HFFc6 (cell line): ENCODE data around the gene NRM. TPM values are rescaled to one million over a fixed set of nuclear protein-coding genes. Genes with fewer than 3 reads are reported as not detected.
"Not testable (repeated sequence)": the region's sequence is repeated elsewhere in the genome, so short reads cannot be mapped to it uniquely, and the experiment has no call there.

Source experiments
- DNase-seq: peaks from one replicate; pipeline ENCODE4 v3.0.0-alpha.2; 2018
- H3K27ac Mint-ChIP-seq: 2 replicates; pipeline ENCODE4 v1.8.0; 2020; ENCODE audit warnings: mild to moderate bottlenecking, mixed read lengths
- H3K27me3 Mint-ChIP-seq: 2 replicates; pipeline ENCODE4 v1.8.0; 2021; ENCODE audit warnings: mild to moderate bottlenecking, moderate library complexity, mixed read lengths; ENCODE audit not compliant: insufficient read depth
- H3K36me3 Mint-ChIP-seq: 2 replicates; pipeline ENCODE4 v1.8.0; 2021; ENCODE audit warnings: low read depth, mixed read lengths
- H3K4me1 Mint-ChIP-seq: 2 replicates; pipeline ENCODE4 v1.8.0; 2020; ENCODE audit warnings: low read depth, mixed read lengths
- H3K4me3 Mint-ChIP-seq: 2 replicates; pipeline ENCODE4 v1.8.0; 2020; ENCODE audit warnings: mild to moderate bottlenecking, moderate library complexity, mixed read lengths
- H3K9me3 Mint-ChIP-seq: 2 replicates; pipeline ENCODE4 v1.8.0; 2020; ENCODE audit warnings: mild to moderate bottlenecking, mixed read lengths
- CTCF ChIP-seq: fragments of 200-600 bp; sonication (generic); IDR thresholded peaks from 2 replicates; pipeline ENCODE4 v1.5.0; 2021; ENCODE audit warnings: antibody characterized with exemption, mild to moderate bottlenecking
- total RNA-seq, 6 experiments: library from RNA; stranded (reverse); fragmentation: NEBNext Ultra II Directional; extraction: Animal tissue kit (Norgen Biotek cat#: 25700); gene quantifications; 2 replicates in 1 of 6; 3 replicates in 5 of 6; pipeline ENCODE4 v1.2.3, GENCODE V29; 2021

Gene NRM
- total RNA-seq, 6 experiments from 2014 or later = 16.3 to 35.1 (median 31.1) TPM

GRCh38 chr6:30717845-30718720 is 27.3 kb upstream of the NRM start:
- peak; percentile 30; the same call in 1 of the 2 replicates for TF ChIP-seq CTCF
- H3K9me3 Mint-ChIP-seq, H3K27me3 Mint-ChIP-seq, DNase-seq: not testable (repeated sequence)
- peak overlapping the region; percentile 99 for H3K4me3 Mint-ChIP-seq
- H3K4me1 Mint-ChIP-seq = peaks cover 44% of the 10 kb centered on the region
- H3K36me3 Mint-ChIP-seq = peaks cover 64% of the 10 kb centered on the region
- peak overlapping the region; percentile 99 for H3K27ac Mint-ChIP-seq

GRCh38 chr6:30717129-30717844 is 26.5 kb upstream of the NRM start, which contains the start of gene MDC1:
TSS of gene MDC1 (minus strand) at chr6:30717281. CDS start at chr6:30715175, 2,106 bp downstream.
- peak; percentile 100 for DNase-seq
- peak within 1 kb of the TSS; percentile 100 for H3K27ac Mint-ChIP-seq
- no peaks in the 10 kb centered on the region for H3K9me3 Mint-ChIP-seq

GRCh38 chr6:30716879-30717128 is 26.0 kb upstream of the NRM start:
- Mint-ChIP-seq H3K36me3 (peaks cover 62% of the 10 kb centered on the region), H3K27me3 (peaks cover 2% of the 10 kb centered on the region), H3K4me1 (peaks cover 36% of the 10 kb centered on the region), H3K4me3 (peak overlapping the region; percentile 99), H3K27ac (peak overlapping the region; percentile 100), H3K9me3 (no peaks in the 10 kb centered on the region)
- no peak for TF ChIP-seq CTCF
- DNase-seq = no peak

More at GRCh38 chr6:30717129-30717844, 26.5 kb upstream of the NRM start, which contains the start of gene MDC1:
- TF ChIP-seq CTCF = peak; percentile 70
- peaks cover 2% of the 10 kb centered on the region for H3K27me3 Mint-ChIP-seq
- peaks cover 36% of the 10 kb centered on the region for H3K4me1 Mint-ChIP-seq
- peaks cover 64% of the 10 kb centered on the region for H3K36me3 Mint-ChIP-seq
- peak within 1 kb of the TSS; percentile 99 for H3K4me3 Mint-ChIP-seq

- H3K36me3 Mint-ChIP-seq = peaks cover 50% of the 10 kb centered on the region
- DNase-seq = no peak
- no peak overlapping the region for H3K27ac Mint-ChIP-seq
- H3K27me3 Mint-ChIP-seq = peaks cover 4% of the 10 kb centered on the region; the same call in 1 of the 2 replicates
- H3K9me3 Mint-ChIP-seq = no peaks in the 10 kb centered on the region
- H3K4me1 Mint-ChIP-seq = peaks cover 32% of the 10 kb centered on the region
- TF ChIP-seq CTCF = no peak
- no peak overlapping the region for H3K4me3 Mint-ChIP-seq
Measured at GRCh38 chr6:30714263-30714662, 23.5 kb upstream of the NRM start.

GRCh38 chr6:30712441-30712945 is 21.7 kb upstream of the NRM start:
- H3K36me3 Mint-ChIP-seq = peaks cover 47% of the 10 kb centered on the region
- no peak for TF ChIP-seq CTCF
- H3K4me1 Mint-ChIP-seq = peaks cover 20% of the 10 kb centered on the region
- H3K9me3 Mint-ChIP-seq = no peaks in the 10 kb centered on the region
- no peak for DNase-seq
- peak overlapping the region; percentile 6; the same call in 1 of the 2 replicates for H3K27ac Mint-ChIP-seq
- H3K4me3 Mint-ChIP-seq = no peak overlapping the region
- peaks cover 2% of the 10 kb centered on the region; the same call in 1 of the 2 replicates for H3K27me3 Mint-ChIP-seq
